MM.1S (cell line): ENCODE results near the gene CNTNAP2.

Source experiments
- EZH2phosphoT487 ChIP-seq: fragments of 300-600 bp; sonication (generic); IDR thresholded peaks from 2 replicates; pipeline ENCODE4 v1.6.1; 2018; ENCODE audit warnings: antibody characterized with exemption, low read length
- TF ChIP-seq, protein P1 (sequence below): fragments of 300-600 bp; sonication (generic); IDR thresholded peaks from 2 replicates; pipeline ENCODE4 v1.5.1; 2016; ENCODE audit warnings: antibody characterized with exemption, low read length, mixed read lengths

DNA sequence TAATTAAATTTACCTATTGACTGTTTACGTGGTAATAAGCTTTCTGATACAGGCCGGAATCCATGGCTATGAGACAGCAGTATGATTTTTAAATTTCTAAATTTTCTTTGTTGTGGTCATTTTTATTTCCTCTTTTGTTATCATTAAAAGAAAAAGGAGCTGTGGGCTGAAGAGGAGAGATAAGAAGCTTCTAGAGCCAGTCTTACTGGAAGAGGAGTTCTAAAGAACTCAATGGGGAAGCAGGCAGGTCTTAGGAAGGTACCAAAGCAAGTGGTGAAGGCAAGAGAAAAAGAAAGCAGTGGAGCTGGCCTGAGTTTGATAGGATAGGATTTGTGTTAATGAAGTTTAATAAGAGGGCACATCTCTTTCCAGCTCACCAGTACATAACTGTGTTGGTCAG, 1187.8 kb downstream of the CNTNAP2 start:
- TF ChIP-seq, protein P1, sequence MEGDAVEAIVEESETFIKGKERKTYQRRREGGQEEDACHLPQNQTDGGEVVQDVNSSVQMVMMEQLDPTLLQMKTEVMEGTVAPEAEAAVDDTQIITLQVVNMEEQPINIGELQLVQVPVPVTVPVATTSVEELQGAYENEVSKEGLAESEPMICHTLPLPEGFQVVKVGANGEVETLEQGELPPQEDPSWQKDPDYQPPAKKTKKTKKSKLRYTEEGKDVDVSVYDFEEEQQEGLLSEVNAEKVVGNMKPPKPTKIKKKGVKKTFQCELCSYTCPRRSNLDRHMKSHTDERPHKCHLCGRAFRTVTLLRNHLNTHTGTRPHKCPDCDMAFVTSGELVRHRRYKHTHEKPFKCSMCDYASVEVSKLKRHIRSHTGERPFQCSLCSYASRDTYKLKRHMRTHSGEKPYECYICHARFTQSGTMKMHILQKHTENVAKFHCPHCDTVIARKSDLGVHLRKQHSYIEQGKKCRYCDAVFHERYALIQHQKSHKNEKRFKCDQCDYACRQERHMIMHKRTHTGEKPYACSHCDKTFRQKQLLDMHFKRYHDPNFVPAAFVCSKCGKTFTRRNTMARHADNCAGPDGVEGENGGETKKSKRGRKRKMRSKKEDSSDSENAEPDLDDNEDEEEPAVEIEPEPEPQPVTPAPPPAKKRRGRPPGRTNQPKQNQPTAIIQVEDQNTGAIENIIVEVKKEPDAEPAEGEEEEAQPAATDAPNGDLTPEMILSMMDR, result no peak
- no peak for TF ChIP-seq EZH2phosphoT487
